Subcutaneous adipose tissue (tissue), 4 donors: ENCODE results near the gene FHOD3. TPM values are rescaled to one million over a fixed set of nuclear protein-coding genes. Genes with fewer than 3 reads are reported as not detected.

Experiments used
- CTCF ChIP-seq: fragments of 450-650 bp; IDR thresholded peaks from one replicate; pipeline ENCODE4 v1.5.1; 2016; ENCODE audit warnings: low read depth, mild to moderate bottlenecking, control low read depth, antibody characterized with exemption, moderate library complexity
- total RNA-seq, 4 donors: library from RNA; depleted of rRNA; stranded (reverse); fragments of >200 nt; gene quantifications; one replicate each; pipeline ENCODE4 v1.1.0, GENCODE V29; 2016

The FHOD3 gene
- total RNA-seq, 4 donors from 2014 or later: 1.5 to 5.4 (median 3.3) TPM

GRCh38 chr18:36636237-36636817, 338.8 kb downstream of the FHOD3 start:
- no peak for TF ChIP-seq CTCF

- no peak for TF ChIP-seq CTCF
Observed at GRCh38 chr18:36638224-36638623, 340.7 kb downstream of the FHOD3 start.

GRCh38 chr18:36640021-36640952, 342.8 kb downstream of the FHOD3 start:
- TF ChIP-seq CTCF: no peak

GRCh38 chr18:36643061-36643460, 345.5 kb downstream of the FHOD3 start:
- TF ChIP-seq CTCF: no peak

GRCh38 chr18:36648803-36649202, 351.3 kb downstream of the FHOD3 start:
- TF ChIP-seq CTCF: no peak

- TF ChIP-seq CTCF: no peak
Observed at GRCh38 chr18:36649205-36649604, 351.7 kb downstream of the FHOD3 start.

- TF ChIP-seq CTCF: no peak
Observed at GRCh38 chr18:36650266-36650665, 352.8 kb downstream of the FHOD3 start.
